Right hindlimb (tissue), 1 donor: ENCODE measurements around the gene PMS2.
"Not testable (repeated sequence)": the region's sequence is repeated elsewhere in the genome, so short reads cannot be mapped to it uniquely, and the experiment has no call there.

Experiments used
- DNase-seq: peaks from one replicate; pipeline ENCODE4 v3.0.0-alpha.2; 2018

PMS2 gene

DNA sequence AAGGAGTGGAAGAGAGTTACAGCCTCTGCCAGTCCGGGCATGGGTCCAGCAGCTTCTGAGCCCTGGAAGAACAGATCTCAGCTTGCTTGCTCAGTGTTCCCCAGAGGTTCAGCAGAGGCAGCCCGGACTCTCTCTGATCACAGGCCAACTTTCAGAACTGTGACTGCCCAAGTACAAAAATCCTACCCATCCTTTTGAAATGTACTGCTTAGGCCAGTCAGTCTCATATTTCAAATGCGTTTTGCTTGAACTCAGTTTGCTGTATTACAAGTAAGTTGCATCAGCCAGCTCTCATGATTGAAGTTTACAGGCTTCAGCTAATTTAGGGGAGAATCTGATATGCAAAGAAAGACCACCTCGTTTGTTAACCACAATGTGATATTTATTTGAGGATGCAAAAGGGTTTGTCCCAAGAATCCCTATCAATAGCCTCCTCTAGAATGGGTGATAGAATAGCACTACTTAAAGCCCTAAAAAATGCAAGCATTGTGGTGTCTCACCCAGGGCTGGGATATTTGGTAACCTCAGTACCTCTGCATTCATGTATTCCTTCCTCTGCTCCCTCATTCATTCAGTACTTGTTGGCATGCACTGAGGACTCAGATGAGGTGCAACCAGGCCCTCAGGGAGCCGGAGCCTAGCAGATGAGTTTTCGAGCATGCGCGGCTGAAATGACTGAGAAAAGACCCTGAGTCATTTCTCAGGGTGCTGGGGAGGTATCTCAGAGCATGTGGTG, 7.2 kb upstream of the PMS2 start:
- peak; percentile 86 for DNase-seq

DNA sequence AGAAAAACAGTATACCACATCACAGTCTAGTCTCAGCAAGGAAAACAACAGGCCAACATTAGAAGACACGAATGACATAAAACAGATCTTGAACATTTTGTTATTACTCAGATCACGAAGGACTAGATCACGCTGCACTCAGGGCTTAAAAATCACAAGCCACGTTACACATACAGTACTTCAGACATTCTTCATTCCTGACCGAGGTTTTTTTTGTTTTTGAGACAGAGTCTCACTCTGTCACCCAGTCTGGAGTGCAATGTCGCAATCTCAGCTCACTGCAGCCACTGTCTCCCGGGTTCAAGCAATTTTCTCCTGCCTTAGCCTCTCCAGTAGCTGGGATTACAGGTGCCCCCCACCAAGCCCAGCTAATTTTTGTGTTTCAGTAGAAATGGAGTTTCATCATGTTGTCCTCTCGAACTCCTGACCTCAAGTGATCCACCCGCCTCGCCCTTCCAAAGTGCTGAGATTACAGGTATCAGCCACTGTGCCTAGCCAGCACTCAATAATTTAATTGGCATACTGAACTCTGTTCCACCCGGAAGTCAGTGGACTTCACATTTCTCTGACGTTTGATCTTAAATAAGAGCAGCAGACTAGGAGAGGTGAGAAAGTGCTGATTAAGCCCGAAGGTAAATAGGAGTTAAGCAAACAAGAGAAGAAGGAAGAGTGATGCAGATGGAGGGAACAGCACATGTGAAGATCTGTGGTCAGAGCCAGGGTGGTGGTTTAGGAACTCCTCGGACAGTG, 3.7 kb upstream of the PMS2 start:
- no peak for DNase-seq

DNA sequence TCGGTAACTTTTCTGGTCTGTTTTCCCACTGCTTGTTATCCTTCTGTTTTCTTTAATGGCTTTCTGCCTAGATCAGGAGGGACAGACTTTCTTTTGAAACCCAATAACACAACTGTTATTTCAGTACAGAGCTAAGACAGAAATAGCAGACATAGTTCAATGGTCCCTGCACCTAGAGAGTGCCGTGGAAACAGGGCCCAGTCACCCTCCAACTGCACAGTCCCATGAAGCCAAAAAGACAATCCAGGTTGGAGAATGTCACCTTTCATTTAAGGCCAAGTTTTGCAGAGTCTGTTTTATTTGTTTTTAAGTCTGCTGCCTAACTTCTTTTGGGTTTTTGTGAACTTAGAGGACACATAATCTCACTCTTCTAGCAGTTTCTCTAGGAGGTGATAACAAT, 2.7 kb upstream of the PMS2 start:
- no peak for DNase-seq

DNA sequence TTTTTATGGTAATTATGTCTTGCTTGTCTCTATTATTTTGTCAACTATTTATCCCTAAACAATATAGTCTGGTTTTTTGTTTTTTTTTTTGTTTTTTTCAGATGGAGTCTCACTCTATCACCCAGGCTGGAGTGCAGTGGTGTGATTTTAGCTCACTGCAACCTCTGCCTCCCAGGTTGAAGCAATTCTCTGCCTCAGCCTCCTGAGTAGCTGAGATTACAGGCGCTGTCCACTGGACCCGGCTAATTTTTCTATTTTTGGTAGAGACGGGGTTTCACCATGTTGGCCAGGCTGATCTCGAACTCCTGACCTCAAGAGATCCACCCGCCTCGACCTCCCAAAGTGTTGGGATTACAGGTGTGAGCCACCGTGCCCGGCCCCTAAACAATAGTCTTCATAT, 1.5 kb upstream of the PMS2 start:
- not testable (repeated sequence) for DNase-seq

DNA sequence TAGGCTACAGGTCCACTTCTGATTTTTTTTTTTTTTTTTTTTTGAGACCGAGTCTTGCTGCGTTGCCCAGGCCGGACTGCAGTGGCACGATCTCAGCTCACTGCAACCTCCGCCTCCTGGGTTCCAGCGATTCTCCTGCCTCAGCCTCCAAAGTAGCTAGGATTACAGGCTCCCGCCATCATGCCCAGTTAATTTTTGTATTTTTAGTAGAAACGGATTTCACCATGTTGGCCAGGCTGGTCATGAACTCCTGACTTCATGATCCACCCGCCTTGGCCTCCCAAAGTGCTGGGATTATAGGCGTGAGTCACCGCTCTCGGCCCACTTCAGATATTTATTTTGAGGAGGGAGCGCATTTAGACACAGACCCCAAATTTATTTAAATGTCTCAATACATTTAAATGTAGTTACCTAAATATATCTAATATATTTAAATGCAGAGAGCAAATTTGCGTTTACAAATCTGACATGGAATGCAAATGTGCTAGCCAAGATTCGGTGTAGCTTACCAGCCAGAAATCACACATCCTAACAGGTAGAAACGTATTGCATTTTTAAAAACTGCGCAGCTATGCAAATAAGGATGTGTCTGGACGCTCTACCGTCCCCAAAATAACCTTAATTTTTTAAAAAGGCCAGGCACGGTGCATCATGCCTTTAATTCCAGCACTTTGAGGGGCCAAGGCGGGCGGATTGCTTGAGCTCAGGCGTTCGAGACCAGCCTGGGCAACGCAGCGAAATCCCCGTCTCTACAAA, 836 bp downstream of the PMS2 start:
- DNase-seq: not testable (repeated sequence)

DNA sequence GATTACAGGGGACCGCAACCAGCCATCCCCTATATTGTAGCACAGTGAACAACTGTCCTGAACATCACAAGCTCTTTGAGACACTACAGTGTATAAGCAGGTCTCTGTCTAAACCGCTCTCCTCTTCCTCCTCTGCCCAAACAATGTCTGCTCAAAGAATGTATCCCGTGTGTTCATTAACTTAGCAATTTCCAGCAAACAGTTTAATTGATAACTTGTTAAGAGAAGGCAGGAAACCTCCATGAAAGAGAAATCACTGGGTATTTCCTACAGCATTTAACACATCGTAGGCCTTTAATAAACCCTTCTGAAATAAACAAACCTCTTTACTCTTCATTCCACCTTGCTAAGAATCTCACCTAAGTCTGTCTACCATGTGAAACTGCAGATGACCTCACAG, 1.5 kb downstream of the PMS2 start:
- DNase-seq: no peak

DNA sequence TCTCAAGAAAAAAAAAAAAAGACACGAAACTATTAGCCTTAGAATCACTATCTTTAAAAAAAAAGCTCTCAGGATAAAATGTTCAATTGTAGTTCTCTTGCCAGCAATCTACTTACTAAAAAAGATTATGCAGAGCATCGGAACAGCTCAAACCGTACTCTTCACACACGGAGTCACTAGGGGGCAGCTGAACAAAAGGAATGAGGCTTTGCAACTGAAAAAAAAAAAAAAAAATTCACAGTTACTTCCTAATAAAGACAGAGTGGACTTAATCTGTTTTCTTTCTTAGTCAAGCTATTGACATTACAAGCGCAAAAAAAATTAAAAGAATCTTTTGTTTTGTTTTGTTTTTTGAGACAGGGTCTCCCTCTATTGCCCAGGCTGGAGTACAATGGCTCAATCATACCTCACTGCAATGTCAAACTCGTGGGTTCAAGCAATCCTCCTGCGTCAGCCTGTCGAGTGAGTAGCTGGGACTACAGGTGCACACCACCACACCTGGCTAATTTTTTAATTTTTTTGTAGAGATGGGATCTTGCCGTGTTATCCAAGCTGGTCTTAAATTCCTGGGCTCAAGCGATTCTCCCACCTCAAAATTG, 11.5 kb downstream of the PMS2 start:
- peak; percentile 53 for DNase-seq

DNA sequence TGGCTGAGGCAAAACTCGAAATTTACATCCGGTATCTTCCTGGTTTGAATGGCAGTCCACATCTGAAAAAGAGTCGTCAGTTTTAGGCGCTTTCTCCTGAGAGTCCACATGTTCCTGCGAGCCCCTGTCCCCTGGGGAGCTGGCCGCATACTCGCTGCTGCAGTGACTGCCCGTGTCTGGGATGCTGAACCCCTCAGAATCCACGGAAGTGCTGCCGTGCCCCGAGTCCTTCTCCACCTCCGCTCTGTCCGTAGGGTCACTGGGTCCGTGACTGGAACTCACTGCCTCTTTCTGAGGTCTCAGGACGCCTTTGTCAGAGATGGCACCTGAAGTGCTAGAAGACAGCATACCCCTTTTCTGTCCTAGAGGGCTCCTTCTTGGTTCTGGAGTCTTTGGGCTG, 21.8 kb downstream of the PMS2 start:
- not testable (repeated sequence) for DNase-seq

DNA sequence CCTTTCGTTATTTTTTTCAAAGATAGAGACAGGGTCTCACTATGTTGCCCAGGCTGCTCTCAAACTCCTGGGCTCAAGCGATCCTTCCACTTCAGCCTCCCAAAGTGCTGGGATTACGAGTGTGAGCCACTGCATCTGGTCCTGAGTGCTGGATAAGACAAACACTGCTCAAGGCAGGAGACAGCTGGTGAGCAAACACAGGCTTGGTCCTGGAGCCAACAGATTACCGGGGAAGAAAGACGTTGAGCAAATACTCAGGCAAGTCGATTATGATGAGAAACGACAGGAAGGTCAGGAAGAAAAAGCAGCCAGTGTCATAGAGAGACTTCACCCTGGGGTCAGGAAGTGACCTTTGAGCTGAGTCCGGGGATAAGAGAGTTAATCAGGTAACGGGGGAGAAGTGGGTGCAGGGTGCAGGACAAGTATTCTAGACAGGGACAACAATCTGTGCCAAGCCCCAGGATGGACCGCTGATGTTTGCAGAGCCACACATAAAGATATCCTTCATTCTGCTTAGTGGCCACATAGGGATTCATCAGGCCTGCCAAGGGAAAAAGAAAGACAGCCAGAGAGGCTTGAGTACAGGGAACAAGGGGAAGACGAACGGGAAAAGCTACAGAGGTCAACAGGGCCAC, 29.1 kb downstream of the PMS2 start:
- not testable (repeated sequence) for DNase-seq

DNA sequence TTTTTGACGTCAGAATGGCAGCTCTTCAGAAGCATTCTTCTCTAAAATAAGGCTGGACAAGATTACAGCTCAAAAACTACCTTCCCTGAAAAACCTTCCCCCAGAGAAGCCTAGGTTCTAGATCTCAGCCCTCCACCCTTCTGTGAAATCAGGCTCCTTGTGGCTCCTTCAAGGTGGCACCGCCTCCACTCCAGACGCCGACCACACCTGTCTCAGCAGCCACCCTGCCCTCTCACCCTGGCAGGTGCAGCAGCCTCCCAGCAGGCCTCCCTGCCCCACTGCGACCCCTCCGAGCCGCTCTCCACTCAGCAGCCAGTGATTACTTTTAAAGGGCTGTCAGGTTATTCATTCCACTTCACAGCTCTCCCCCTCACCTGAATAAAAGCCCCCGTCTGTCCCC, 35.3 kb downstream of the PMS2 start:
- not testable (repeated sequence) for DNase-seq

DNA sequence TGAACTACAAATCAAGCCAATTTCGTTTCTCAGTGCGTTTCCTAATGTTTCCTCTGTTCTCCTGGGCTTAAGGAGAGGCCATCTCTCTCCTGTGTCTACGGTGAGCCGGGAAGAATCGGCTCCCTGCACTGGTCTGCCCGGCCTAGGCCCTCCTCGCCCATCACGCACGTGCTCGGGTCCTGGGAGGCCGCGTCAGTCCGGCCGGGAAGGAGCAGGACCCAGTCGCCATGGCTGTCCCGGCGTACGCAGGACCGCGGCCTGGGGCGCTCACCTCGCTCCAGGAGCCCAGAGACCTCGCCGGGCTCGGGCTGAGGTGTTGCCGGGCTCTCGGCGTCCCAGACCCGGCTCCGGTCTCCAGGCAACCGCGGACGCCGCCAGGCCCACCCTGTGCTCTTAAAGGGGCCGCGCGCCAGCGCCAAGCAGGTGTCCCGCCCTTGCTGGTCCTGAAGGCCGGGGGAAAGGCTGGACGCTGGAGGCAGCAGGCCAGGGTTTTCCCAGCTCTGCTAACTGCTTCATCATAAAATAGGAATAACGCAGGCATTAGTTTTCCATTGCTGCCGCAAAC, 38.4 kb downstream of the PMS2 start, which contains the start of gene RSPH10B:
TSS of gene RSPH10B (minus strand) at position 343 of the 565 bp plus-strand sequence. CDS start 3,573 bp downstream, outside the sequence.
- not testable (repeated sequence) for DNase-seq

DNA sequence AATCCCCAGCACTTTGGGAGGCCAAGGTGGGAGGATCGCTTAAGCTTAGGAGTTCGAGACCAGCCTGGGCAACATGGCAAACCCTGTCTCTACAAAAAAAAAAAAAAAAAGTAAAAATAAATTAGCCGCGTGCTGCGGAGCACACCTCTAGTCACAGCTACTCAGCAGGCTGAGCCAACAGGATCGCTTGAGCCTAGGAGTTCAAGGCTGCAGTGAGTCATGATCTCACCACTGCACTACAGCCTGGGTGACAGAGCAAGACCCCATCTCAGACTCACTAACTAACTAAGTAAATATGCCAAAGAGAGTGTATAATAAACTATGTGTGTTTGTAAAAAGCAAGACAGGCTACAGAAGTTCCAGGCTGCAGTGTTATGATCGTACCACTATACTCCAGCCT, 45.0 kb downstream of the PMS2 start:
- DNase-seq: not testable (repeated sequence)

DNA sequence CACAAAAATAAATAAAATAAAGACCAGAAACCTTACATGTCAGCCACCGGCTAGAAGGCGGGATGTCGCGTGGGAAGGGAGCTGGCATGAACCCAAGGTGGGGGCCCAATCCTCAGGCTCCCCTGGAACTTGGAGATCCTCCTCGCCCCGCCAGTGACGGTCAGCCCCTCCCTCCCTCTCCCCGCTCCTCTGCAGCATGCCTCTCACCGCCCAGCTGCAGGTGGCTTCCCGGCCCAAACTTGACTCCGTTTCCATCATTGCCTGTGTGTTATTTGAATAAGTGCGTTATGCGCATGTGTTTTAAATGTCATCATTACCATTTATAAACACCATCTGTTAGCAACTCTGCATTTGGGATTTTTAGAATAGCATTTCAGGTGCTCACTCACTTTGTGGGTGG, 45.6 kb downstream of the PMS2 start:
- not testable (repeated sequence) for DNase-seq

DNA sequence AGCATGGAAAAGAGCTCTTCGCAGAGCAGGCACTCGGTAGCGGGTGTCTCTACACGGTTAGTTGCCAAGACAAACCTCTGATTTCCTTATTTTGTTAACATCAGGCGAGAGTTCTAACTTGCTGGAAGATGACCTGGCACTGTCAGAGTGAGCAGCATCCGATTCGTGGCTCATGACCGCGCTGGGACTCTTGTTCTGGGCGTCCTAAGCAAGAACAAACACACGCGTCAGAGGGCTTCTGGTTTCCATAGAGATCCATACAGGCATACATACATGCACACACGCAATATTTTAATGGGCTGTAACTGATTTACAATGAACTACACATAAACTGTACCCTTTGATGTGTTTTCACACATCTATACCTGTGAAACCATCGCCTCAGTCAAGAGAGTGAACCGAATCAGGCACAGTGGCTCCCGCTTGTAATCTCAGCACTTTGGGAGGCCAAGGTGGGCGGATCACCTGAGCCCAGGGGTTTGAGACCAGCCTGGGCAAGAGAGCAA, 73.9 kb downstream of the PMS2 start:
- not testable (repeated sequence) for DNase-seq

DNA sequence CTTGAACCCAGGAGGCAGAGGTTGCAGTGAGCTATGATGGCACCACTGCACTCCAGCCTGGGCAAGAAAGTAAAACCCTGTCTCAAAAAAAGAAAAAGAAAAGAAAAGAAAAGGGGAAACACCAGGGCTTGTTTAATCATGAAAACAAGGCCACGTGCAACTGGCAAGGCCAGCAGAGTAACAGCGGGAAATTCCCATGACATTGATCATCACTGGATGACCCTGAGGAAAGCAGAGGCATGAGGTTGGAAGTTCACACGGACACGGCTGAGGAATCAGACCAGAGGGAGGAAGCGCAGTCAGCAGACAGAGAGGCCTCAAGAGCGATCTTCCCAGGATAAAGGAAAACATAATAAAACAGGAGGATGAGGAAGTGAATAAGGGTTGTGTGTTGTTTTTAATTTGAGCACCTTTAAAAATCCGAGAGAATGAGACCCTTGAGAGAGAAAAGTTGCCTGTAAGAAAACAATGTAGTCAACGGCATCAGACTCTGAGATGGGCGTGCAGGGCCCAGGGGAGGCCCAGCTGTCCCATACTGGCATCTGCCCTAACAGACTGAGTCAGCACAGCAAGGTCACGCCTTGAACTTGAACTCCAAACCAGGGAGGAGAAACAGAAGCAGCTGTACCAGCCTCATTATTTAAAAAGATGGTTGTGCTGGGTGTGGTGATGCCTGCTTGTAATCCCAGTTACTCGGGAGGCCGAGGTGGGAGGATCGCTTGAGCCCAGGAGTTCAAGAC, 76.8 kb downstream of the PMS2 start:
- not testable (repeated sequence) for DNase-seq

DNA sequence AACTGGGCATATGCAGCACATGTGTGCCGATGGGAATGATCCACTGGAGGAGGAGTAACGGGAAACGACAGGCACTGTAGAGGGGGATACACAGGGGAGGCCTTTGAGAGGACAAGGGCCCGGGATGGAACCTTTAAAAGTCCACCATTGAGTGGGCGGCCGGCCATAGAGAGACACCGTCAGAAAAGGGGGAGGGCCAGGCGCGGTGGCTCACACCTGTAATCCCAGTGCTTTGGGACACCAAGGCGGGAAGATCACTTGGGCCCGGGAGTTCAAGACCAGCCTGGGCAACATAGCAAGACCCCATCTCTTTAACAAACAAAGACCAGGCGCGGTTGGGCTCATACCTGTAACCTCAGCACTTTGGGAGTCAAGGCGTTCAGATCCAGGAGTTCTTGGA, 77.6 kb downstream of the PMS2 start:
- DNase-seq: not testable (repeated sequence)

DNA sequence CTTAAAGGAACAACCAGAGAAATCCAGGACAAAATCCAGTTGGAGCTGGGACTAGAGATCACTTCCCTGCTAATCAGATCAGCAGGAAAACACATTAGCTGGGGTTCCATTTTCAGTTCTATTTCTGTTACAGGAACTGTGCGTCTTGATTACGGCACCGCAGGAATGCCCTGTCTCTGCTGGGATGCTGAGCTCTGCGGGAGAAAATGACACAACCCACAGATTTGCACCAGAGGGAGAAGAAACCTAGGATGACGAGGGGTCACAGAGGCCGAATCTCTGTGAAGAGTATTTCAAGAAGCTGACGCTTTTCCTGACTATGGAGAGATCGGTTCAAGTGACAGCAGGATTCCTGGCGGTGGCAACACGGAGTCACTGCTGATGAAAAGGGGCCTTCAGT, 78.6 kb downstream of the PMS2 start:
- not testable (repeated sequence) for DNase-seq

DNA sequence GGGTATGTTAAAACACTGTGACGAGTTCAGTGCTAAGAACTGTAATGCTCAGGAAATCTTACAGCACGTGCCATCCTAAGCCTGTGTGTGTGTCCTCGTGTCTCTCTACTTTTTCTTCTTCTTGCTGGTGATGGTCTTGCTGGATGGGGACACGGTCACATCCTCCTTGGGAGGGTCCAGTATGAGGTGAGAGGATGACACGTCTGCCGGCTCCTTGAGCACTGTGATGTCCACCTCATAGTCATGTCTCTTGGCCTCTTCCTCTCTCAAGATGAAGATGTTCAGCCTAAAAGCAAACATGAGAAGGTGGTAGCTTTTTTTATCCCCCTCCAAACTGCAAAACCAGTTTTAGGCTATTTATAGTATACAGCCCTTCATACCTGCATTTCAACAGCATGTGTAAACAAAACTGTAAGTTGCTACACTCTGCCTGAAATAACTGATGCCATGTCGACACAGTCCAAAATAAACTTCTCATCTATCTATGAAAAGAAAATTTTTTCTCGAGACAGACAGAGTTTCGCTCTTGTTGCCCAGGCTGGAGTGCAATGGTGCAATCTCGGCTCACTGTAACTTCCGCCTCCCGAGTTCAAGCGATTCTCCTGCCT, 82.5 kb downstream of the PMS2 start:
- DNase-seq: not testable (repeated sequence)

DNA sequence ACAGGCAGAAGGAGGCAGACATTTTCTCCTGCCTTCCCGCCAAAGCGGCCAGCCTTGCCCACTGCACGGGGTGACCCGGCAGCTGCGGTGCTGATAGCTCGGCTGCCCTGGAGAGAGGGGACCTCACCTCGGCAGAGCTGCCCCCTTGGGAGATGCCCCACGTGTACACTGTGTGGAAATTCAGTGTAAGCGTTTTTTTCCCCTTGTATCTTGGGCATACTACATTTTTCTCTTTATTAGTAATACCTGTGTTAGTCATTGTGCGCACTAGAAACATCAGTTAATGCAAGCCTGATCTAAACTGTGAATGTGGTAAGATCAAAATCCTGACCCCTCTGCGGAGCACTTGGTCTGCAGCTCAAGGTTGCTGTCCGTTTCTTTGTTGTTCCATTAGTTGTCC, 84.2 kb downstream of the PMS2 start:
- not testable (repeated sequence) for DNase-seq

DNA sequence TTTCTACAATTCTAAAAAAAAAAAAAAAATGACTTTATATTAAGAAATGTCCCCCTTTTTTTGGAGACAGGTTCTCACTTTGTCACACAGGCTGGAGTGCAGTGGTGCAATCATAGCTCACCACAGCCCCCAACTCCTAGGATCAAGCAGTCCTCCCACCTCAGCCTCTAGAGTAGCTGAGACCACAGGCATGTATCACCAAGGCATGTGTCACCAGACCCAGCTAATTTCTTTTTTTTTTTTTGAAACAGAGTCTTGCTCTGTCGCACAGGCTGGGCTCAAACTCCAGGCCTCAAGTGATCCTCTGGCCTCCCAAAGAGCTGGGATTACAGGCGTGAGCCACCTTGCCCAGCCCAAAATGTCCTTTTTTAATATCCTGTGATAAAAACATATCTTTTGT, 84.7 kb downstream of the PMS2 start:
- not testable (repeated sequence) for DNase-seq
